Aorta (tissue), 5 donors: ENCODE results near the gene NDUFV1. TPM values are rescaled to one million over a fixed set of nuclear protein-coding genes. Genes with fewer than 3 reads are reported as not detected.
A peak's percentile ranks its signal among the peaks of the same experiment; 100 is the strongest.

ENCODE experiments used
- ATAC-seq: fragments of 200-7000 bp; cut with Tn5 transposase; one replicate; pipeline ENCODE4 v1.9.1; 2022; ENCODE audit warnings: moderate library complexity; ENCODE audit not compliant: low FRiP score
- DNase-seq, 2 donors: peaks; one replicate each; pipeline ENCODE4 v3.0.0-alpha.2; 2020
- H3K27ac ChIP-seq, 2 donors: one replicate each; pipeline ENCODE4 v1.5.1; 2013; ENCODE audit warnings: low read length in 2 of 2, mild to moderate bottlenecking in 2 of 2, moderate library complexity in 2 of 2, control low read depth in 1 of 2, inconsistent platforms in 1 of 2, low read depth in 1 of 2
- H3K27me3 ChIP-seq, 2 donors: one replicate each; pipeline ENCODE4 v1.6.1; 2013; ENCODE audit warnings: control low read depth in 1 of 2, low read length in 1 of 2, mild to moderate bottlenecking in 1 of 2, moderate library complexity in 1 of 2; ENCODE audit not compliant: insufficient read depth in 2 of 2, control insufficient read depth in 1 of 2
- H3K36me3 ChIP-seq, 2 donors: one replicate each; pipeline ENCODE4 v1.6.1; 2013; ENCODE audit warnings: control low read depth in 1 of 2, low read length in 1 of 2, mild to moderate bottlenecking in 1 of 2; ENCODE audit not compliant: insufficient read depth in 2 of 2, control insufficient read depth in 1 of 2
- H3K4me1 ChIP-seq, 2 donors: one replicate each; pipeline ENCODE4 v1.6.1; 2013; ENCODE audit warnings: low read length in 2 of 2, control low read depth in 1 of 2, mild to moderate bottlenecking in 1 of 2, moderate library complexity in 1 of 2; ENCODE audit not compliant: insufficient read depth in 2 of 2, control insufficient read depth in 1 of 2
- H3K4me3 ChIP-seq, 2 donors: one replicate each; pipeline ENCODE4 v1.5.1; 2013; ENCODE audit warnings: low read length in 2 of 2, control low read depth in 1 of 2, mild to moderate bottlenecking in 1 of 2
- H3K9me3 ChIP-seq: one replicate; pipeline ENCODE4 v1.6.1; 2013; ENCODE audit warnings: mild to moderate bottlenecking, low read length; ENCODE audit not compliant: control insufficient read depth
- whole genome bisulfite sequencing, 2 donors: extraction: QIAGEN DNeasy Blood & Tissue Kit; methylation state at CpG; one replicate each; pipeline ENCODE4 v1.1.7; 2013; 5-methylcytosine and 5-hydroxymethylcytosine counted together
- intact Hi-C, 2 donors: fragments of 100-400 bp; cut with DNase I; formaldehyde crosslinking; loops; one replicate each; pipeline versions ENCODE4 v1.14.2 to v1.15.0; 2022
- polyA plus RNA-seq, 2 donors: library from polyadenylated mRNA; stranded (reverse); fragments of 200-250 nt; gene quantifications; one replicate each; pipeline ENCODE4 v1.2.3, GENCODE V29; 2013
- total RNA-seq, 2 donors: library from RNA; stranded (reverse); fragmentation: NEBNext Ultra II Directional; extraction: Animal tissue kit (Norgen Biotek cat#: 25700); gene quantifications; one replicate each; pipeline ENCODE4 v1.2.1, GENCODE V29; 2021
- donor health status: healthy with polysubstance abuse.
- donor health status: Bipolar disorder and iron deficiency.
- donor health status: DM: no; HTN: no; CAD: no.
- donor health status: DM: no; HTN: no; CAD: no.
- donor health status: DM: yes; HTN: yes; CAD: no.

The NDUFV1 gene
- total and polyA plus RNA-seq, 4 donors, result 104 to 295 (median 118) TPM

GRCh38 chr11:67605231-67606011 is 1.3 kb upstream of the NDUFV1 start:
- H3K9me3 ChIP-seq, result no peaks in the 10 kb centered on the region
- no peak overlapping the region for H3K27ac ChIP-seq
- WGBS, 2 donors, result 48 to 58% methylated on average over 11 of the region's 11 CpGs
- H3K4me3 ChIP-seq, result no peak overlapping the region
- H3K27me3 ChIP-seq, result no peaks in the 10 kb centered on the region
- intact Hi-C loops, result no loop called here
- DNase-seq (no peak), ATAC-seq (no peak)
- H3K4me1 ChIP-seq, result no peaks in the 10 kb centered on the region
- no peaks in the 10 kb centered on the region for H3K36me3 ChIP-seq

DNA sequence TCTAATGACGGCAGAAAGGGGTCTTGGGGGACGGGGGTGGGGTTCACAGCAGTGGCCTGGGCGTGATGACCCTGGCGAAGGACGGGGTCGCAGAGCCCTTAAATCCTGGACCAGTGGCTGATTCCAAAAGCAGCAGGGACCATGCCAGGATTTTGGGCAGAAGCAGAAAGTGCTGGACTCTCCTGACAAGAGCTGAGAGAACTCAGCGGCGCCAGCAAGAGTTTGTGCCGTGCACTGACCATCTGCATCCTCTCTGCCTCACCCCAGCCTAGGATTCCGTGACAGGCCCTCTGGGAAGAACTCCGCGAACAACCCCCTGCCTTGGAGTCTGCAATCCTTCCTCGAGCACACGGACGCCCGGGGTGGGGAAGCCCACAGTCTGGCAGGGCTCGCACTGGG is 644 bp upstream of the NDUFV1 start:
- H3K27ac ChIP-seq, result peak overlapping the region; percentile 6 to 15
- DNase-seq (peak; percentile 49 to 76), ATAC-seq (no peak)
- H3K27me3 ChIP-seq, result no peaks in the 10 kb centered on the region
- 14 to 18% methylated on average over 17 of the region's 17 CpGs for WGBS, 2 donors
- intact Hi-C loops, result no loop called here
- no peaks in the 10 kb centered on the region for H3K36me3 ChIP-seq
- H3K9me3 ChIP-seq, result no peaks in the 10 kb centered on the region
- H3K4me3 ChIP-seq, result peak overlapping the region; percentile 5 to 18
- no peaks in the 10 kb centered on the region for H3K4me1 ChIP-seq

DNA sequence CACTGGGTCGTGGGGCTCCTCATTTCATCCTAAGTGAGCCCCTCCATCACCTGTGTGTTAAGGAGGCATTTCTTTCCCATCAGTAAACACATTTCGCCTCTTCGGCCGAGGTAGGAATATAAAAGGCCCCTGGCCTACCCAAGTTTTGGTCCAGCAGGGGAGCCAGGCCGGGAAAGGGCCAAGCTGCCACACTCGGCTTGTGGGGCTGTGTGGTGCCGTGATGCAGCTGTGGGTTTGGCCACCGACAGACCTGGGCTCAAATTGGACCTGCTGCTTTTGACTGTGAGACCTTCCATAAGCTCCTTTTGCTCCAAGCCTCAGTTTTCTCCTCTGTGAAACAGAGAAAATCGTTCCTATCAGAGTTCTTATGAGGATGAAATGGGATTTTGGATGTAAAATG is 771 bp downstream of the NDUFV1 start:
- Histone ChIP-seq H3K4me1 (no peaks in the 10 kb centered on the region), H3K9me3 (no peaks in the 10 kb centered on the region), H3K36me3 (no peaks in the 10 kb centered on the region), H3K4me3 (peak overlapping the region; percentile 52 to 80), H3K27ac (no peak overlapping the region), H3K27me3 (no peaks in the 10 kb centered on the region)
- intact Hi-C loops, result no loop called here
- 45 to 51% methylated on average over 9 of the region's 9 CpGs for WGBS, 2 donors
- DNase-seq (no peak), ATAC-seq (no peak)

DNA sequence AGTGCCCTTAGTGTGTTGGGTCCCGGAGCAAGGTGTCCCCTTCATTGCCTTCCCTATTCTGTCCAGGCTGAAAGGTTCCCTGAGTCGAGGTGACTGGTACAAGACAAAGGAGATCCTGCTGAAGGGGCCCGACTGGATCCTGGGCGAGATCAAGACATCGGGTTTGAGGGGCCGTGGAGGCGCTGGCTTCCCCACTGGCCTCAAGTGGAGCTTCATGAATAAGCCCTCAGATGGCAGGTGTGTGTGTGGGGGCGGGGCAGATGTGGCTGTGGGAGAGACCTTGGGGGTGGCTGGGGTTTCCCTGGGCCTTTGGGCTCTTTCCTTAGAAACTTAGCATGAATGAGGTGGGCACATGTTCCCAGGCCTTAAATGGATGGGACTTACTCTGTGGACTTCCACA is 1.8 kb downstream of the NDUFV1 start:
- Histone ChIP-seq H3K27ac (no peak overlapping the region), H3K9me3 (no peaks in the 10 kb centered on the region), H3K36me3 (no peaks in the 10 kb centered on the region), H3K27me3 (no peaks in the 10 kb centered on the region), H3K4me3 (no peak overlapping the region), H3K4me1 (no peaks in the 10 kb centered on the region)
- 91 to 93% methylated on average over 8 of the region's 8 CpGs for WGBS, 2 donors
- intact Hi-C loops, result no loop called here
- DNase-seq, result no peak
- ATAC-seq, result no peak

DNA sequence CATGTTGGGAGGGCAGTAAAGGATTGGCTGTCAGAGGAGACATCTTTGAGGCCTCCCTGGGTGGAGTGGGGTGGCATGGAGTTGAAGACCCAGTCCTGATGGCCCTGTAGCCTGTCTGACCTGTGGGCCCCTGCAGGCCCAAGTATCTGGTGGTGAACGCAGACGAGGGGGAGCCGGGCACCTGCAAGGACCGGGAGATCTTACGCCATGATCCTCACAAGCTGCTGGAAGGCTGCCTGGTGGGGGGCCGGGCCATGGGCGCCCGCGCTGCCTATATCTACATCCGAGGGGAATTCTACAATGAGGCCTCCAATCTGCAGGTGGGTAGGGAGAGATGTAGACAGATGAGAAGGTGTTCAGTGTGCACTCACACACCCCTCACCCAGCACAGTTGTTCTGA is 2.6 kb downstream of the NDUFV1 start:
- 89 to 90% methylated on average over 10 of the region's 10 CpGs for WGBS, 2 donors
- ATAC-seq, result no peak
- Histone ChIP-seq H3K9me3 (no peaks in the 10 kb centered on the region), H3K27ac (no peak overlapping the region), H3K4me3 (no peak overlapping the region), H3K36me3 (no peaks in the 10 kb centered on the region), H3K4me1 (no peaks in the 10 kb centered on the region), H3K27me3 (no peaks in the 10 kb centered on the region)
- no peak for DNase-seq
- intact Hi-C loops, result no loop called here

GRCh38 chr11:67610302-67610868 is 3.6 kb downstream of the NDUFV1 start:
- no peak overlapping the region for H3K27ac ChIP-seq
- no peaks in the 10 kb centered on the region for H3K4me1 ChIP-seq
- ATAC-seq (no peak), DNase-seq (peak in 1 of 2 donors; percentile 73)
- no peak overlapping the region for H3K4me3 ChIP-seq
- H3K36me3 ChIP-seq, result no peaks in the 10 kb centered on the region
- H3K27me3 ChIP-seq, result no peaks in the 10 kb centered on the region
- intact Hi-C loops, result no loop called here
- H3K9me3 ChIP-seq, result no peaks in the 10 kb centered on the region
- 84 to 89% methylated on average over 15 of the region's 15 CpGs for WGBS, 2 donors

- Histone ChIP-seq H3K27ac (no peak overlapping the region), H3K4me1 (no peaks in the 10 kb centered on the region), H3K27me3 (no peaks in the 10 kb centered on the region), H3K4me3 (no peak overlapping the region), H3K36me3 (no peaks in the 10 kb centered on the region), H3K9me3 (no peaks in the 10 kb centered on the region)
- ATAC-seq (no peak), DNase-seq (no peak)
- 92 to 94% methylated on average over 14 of the region's 14 CpGs for WGBS, 2 donors
- intact Hi-C loops, result no loop called here
Observed at GRCh38 chr11:67611165-67611564, 4.4 kb downstream of the NDUFV1 start.

GRCh38 chr11:67611704-67612587 is 5.2 kb downstream of the NDUFV1 start:
- DNase-seq (peak; percentile 50 to 76), ATAC-seq (no peak)
- Histone ChIP-seq H3K27me3 (no peaks in the 10 kb centered on the region), H3K4me1 (no peaks in the 10 kb centered on the region), H3K4me3 (no peak overlapping the region), H3K36me3 (no peaks in the 10 kb centered on the region), H3K9me3 (no peaks in the 10 kb centered on the region), H3K27ac (no peak overlapping the region)
- WGBS, 2 donors, result 87 to 88% methylated on average over 37 of the region's 37 CpGs
- intact Hi-C loops, result no loop called here
